ENCODE data around the gene OLFM3.

DNA sequence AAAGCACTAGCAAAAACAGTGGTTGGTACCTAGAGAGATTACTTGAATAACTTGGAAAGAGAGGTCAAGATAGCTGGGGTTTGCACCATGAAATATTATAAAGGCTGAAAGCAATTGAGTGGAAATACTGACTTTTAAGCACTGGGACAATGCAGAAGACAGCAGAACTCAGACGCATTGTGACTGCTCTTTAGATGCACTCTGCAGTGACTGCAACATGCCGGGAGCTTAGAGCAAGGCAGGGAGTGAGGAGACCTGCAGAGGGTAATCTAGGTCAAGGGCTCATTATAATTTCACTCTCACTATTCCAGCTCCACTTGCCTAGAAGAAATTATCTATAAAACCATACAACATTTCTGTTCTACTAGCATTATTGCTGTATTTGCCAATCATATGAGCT lies 36.6 kb downstream of the OLFM3 start:
- TF ChIP-seq, protein P1, sequence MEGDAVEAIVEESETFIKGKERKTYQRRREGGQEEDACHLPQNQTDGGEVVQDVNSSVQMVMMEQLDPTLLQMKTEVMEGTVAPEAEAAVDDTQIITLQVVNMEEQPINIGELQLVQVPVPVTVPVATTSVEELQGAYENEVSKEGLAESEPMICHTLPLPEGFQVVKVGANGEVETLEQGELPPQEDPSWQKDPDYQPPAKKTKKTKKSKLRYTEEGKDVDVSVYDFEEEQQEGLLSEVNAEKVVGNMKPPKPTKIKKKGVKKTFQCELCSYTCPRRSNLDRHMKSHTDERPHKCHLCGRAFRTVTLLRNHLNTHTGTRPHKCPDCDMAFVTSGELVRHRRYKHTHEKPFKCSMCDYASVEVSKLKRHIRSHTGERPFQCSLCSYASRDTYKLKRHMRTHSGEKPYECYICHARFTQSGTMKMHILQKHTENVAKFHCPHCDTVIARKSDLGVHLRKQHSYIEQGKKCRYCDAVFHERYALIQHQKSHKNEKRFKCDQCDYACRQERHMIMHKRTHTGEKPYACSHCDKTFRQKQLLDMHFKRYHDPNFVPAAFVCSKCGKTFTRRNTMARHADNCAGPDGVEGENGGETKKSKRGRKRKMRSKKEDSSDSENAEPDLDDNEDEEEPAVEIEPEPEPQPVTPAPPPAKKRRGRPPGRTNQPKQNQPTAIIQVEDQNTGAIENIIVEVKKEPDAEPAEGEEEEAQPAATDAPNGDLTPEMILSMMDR (conservative IDR thresholded peaks at IDR 0.05) = no peak
- TF ChIP-seq EZH2 (IDR thresholded peaks at IDR 0.05; ENCODE audit: low read depth) = no peak
